ENCODE results near the gene SLC26A6. TPM values are rescaled to one million over a fixed set of nuclear protein-coding genes. Genes with fewer than 3 reads are reported as not detected.

SLC26A6 gene
- total and polyA plus RNA-seq, 10 of the 15 experiments (the other 5 are each of a cell fraction or from before 2014, with no cell fraction given): 2.1 to 24.9 (median 13.3) TPM

DNA sequence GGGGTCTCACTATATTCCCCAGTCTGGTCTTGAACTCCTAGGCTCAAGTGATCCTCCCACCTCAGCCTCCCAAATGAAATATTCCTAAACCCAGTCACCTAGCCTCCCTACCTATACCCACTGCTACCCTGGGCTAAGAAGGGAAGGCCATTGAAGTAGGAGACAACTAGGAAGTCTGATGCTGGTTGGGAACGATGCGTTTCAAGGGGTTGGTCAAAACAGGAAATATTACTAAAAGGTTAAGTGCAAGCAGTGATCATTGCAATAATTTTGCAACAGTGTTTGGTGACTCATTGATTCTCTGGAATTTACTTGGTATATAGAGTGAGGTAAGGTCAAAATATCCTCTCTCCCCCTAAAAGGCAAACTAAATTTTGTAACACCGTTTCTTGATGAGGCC lies 21.2 kb downstream of the SLC26A6 start:
- CTCF ChIA-PET: interaction anchor here (0.8 kb wide), 1 partner anchor 56 kb away, joined by 3 read pairs; no protein-coding TSS in a partner anchor
- 1% methylated on average over 3 of the region's 3 CpGs for WGBS (ENCODE audit: insufficient coverage, insufficient replicate concordance, low lambda C conversion rate, missing lambda C conversion rate)
- in situ Hi-C loops (cut with MboI): no loop called here
- ATAC-seq: no peak
- Histone ChIP-seq H3K27ac (ENCODE audit: control insufficient read depth, insufficient read depth) (no peak overlapping the region), H3K4me1 (ENCODE audit: control insufficient read depth, insufficient read depth, low read length) (peaks cover 3% of the 10 kb centered on the region; the same call in 1 of the 2 replicates), H3K79me2 (ENCODE audit: control insufficient read depth, insufficient read depth, low read length) (peaks cover 5% of the 10 kb centered on the region), H3K36me3 (ENCODE audit: control insufficient read depth in 2 of 2, insufficient read depth in 2 of 2, low read length in 1 of 2) (no peaks in the 10 kb centered on the region), H3K4me3 (no peak overlapping the region), H3K9me3 (replicated peaks; ENCODE audit: control insufficient read depth, insufficient read depth, low read length) (peaks cover 5% of the 10 kb centered on the region; the same call in 2 of the 3 replicates), H4K20me1 (ENCODE audit: control insufficient read depth, insufficient read depth) (no peaks in the 10 kb centered on the region), H3K4me2 (ENCODE audit: control insufficient read depth, insufficient read depth) (no peak overlapping the region), H3K27me3 (replicated peaks in 1 of 2; ENCODE audit: control insufficient read depth in 2 of 2, insufficient read depth in 2 of 2, low read length in 1 of 2) (no peaks in the 10 kb centered on the region), H2AFZ (ENCODE audit: control insufficient read depth, low read depth, low read length) (no peak overlapping the region), H3K9ac (ENCODE audit: control insufficient read depth, insufficient read depth, low read length) (no peak overlapping the region)
- RAD21 ChIA-PET (ENCODE audit: unreplicated experiment): no interaction called here
- BruUV-seq (replicated peaks): no TSS peak
- intact Hi-C loops (cut with micrococcal nuclease; ENCODE audit: unreplicated experiment): no loop called here
- TF ChIP-seq, protein P1, sequence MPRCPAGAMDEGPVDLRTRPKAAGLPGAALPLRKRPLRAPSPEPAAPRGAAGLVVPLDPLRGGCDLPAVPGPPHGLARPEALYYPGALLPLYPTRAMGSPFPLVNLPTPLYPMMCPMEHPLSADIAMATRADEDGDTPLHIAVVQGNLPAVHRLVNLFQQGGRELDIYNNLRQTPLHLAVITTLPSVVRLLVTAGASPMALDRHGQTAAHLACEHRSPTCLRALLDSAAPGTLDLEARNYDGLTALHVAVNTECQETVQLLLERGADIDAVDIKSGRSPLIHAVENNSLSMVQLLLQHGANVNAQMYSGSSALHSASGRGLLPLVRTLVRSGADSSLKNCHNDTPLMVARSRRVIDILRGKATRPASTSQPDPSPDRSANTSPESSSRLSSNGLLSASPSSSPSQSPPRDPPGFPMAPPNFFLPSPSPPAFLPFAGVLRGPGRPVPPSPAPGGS (IDR thresholded peaks at IDR 0.05; ENCODE audit: borderline replicate concordance, insufficient read depth, low read depth, low read length, poor library complexity, severe bottlenecking): peak; percentile 36
- TF ChIP-seq, protein P2, sequence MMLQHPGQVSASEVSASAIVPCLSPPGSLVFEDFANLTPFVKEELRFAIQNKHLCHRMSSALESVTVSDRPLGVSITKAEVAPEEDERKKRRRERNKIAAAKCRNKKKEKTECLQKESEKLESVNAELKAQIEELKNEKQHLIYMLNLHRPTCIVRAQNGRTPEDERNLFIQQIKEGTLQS (IDR thresholded peaks at IDR 0.05; ENCODE audit: borderline replicate concordance, extremely low read depth, low read depth, low read length): no peak
- DNase-seq (ENCODE audit: low read depth, low spot score): no peak
- POLR2A ChIA-PET: interaction anchor here (0.6 to 0.7 kb wide), 3 partner anchors 145 to 309 kb away, joined by 3 to 7 read pairs (median 4); no protein-coding TSS in a partner anchor
- SMC1A ChIA-PET (ENCODE audit: uncharacterized antibody, unreplicated experiment): no interaction called here
- FAIRE-seq: no peak

DNA sequence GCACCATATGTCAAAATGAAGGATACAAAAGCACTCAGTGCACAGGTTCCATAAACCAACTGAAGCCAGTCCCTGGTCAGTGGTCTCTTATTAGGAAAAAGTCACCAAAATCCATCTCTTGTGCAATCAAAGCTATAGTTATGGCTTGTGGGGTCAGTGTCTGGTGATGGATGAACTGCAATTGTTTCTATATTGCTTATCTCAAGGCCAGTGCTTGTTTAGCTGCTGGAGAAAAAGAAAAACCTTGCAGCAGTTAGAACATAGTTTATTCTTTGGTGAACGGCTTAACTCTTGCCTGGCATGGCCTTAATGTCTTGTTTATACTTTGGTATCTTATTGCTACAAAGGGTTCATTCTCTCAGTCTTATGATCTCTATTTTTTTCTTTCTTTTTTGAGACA lies 23.0 kb downstream of the SLC26A6 start:
- Histone ChIP-seq H3K4me2 (ENCODE audit: control insufficient read depth, insufficient read depth) (no peak overlapping the region), H3K9ac (ENCODE audit: control insufficient read depth, insufficient read depth, low read length) (no peak overlapping the region), H3K4me1 (ENCODE audit: control insufficient read depth, insufficient read depth, low read length) (peaks cover 9% of the 10 kb centered on the region), H3K36me3 (ENCODE audit: control insufficient read depth in 2 of 2, insufficient read depth in 2 of 2, low read length in 1 of 2) (no peaks in the 10 kb centered on the region; a peak in 2 of 4 replicates), H3K27ac (ENCODE audit: control insufficient read depth, insufficient read depth) (no peak overlapping the region), H3K4me3 (no peak overlapping the region), H3K27me3 (replicated peaks in 1 of 2; ENCODE audit: control insufficient read depth in 2 of 2, insufficient read depth in 2 of 2, low read length in 1 of 2) (no peaks in the 10 kb centered on the region), H3K9me3 (replicated peaks; ENCODE audit: control insufficient read depth, insufficient read depth, low read length) (peaks cover 4% of the 10 kb centered on the region; the same call in 2 of the 3 replicates), H2AFZ (ENCODE audit: control insufficient read depth, low read depth, low read length) (no peak overlapping the region), H3K79me2 (ENCODE audit: control insufficient read depth, insufficient read depth, low read length) (peaks cover 18% of the 10 kb centered on the region), H4K20me1 (ENCODE audit: control insufficient read depth, insufficient read depth) (no peaks in the 10 kb centered on the region)
- WGBS (ENCODE audit: insufficient coverage, insufficient replicate concordance, low lambda C conversion rate, missing lambda C conversion rate): 0% methylated on average over 1 of the region's 1 CpG
- DNase-seq (ENCODE audit: low read depth, low spot score): no peak
- intact Hi-C loops (cut with micrococcal nuclease; ENCODE audit: unreplicated experiment) (no loop called here), in situ Hi-C loops (cut with MboI) (no loop called here)
- ChIA-PET POLR2A (interaction anchor here (0.6 to 0.7 kb wide), 2 partner anchors 30 to 673 kb away, joined by 3 to 4 read pairs; no protein-coding TSS in a partner anchor), RAD21 (ENCODE audit: unreplicated experiment) (no interaction called here), CTCF (interaction anchor here (0.6 to 1.8 kb wide), 4 partner anchors 16 to 176 kb away, joined by 3 to 7 read pairs (median 4); partner anchors contain the start of gene SLC26A6), SMC1A (ENCODE audit: uncharacterized antibody, unreplicated experiment) (interaction anchor here (1.7 kb wide), 1 partner anchor 23 kb away, joined by 4 read pairs; the partner anchor contains the start of gene SLC26A6)
- ATAC-seq: no peak
- no TSS peak for BruUV-seq (replicated peaks)
- no peak for FAIRE-seq
- no peak for TF ChIP-seq CREB1 (IDR thresholded peaks at IDR 0.05; ENCODE audit: low read depth)
- TF ChIP-seq, protein P3, sequence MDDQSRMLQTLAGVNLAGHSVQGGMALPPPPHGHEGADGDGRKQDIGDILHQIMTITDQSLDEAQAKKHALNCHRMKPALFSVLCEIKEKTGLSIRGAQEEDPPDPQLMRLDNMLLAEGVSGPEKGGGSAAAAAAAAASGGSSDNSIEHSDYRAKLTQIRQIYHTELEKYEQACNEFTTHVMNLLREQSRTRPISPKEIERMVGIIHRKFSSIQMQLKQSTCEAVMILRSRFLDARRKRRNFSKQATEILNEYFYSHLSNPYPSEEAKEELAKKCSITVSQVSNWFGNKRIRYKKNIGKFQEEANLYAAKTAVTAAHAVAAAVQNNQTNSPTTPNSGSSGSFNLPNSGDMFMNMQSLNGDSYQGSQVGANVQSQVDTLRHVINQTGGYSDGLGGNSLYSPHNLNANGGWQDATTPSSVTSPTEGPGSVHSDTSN (IDR thresholded peaks at IDR 0.05; ENCODE audit: insufficient replicate concordance, low read depth, low read length): no peak
- TF ChIP-seq, protein P4, sequence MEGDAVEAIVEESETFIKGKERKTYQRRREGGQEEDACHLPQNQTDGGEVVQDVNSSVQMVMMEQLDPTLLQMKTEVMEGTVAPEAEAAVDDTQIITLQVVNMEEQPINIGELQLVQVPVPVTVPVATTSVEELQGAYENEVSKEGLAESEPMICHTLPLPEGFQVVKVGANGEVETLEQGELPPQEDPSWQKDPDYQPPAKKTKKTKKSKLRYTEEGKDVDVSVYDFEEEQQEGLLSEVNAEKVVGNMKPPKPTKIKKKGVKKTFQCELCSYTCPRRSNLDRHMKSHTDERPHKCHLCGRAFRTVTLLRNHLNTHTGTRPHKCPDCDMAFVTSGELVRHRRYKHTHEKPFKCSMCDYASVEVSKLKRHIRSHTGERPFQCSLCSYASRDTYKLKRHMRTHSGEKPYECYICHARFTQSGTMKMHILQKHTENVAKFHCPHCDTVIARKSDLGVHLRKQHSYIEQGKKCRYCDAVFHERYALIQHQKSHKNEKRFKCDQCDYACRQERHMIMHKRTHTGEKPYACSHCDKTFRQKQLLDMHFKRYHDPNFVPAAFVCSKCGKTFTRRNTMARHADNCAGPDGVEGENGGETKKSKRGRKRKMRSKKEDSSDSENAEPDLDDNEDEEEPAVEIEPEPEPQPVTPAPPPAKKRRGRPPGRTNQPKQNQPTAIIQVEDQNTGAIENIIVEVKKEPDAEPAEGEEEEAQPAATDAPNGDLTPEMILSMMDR (IDR thresholded peaks at IDR 0.05 in 2 of 3, conservative IDR thresholded peaks at IDR 0.05 in 1 of 3; ENCODE audit: control insufficient read depth in 2 of 3, extremely low read depth in 1 of 3, insufficient read depth in 1 of 3, low read depth in 3 of 3, low read length in 3 of 3): no peak
